K562 (cell line): ENCODE results near the gene ACHE. TPM values are rescaled to one million over a fixed set of nuclear protein-coding genes. Genes with fewer than 3 reads are reported as not detected.

ENCODE experiments used
- ADNP ChIP-seq: fragments of 200-800 bp; sonication (Bioruptor generic); IDR thresholded peaks from 2 replicates; pipeline ENCODE4 v1.6.1; 2016; ENCODE audit warnings: missing genetic modification characterization, missing compliant biosample characterization
- GATAD2A ChIP-seq: fragments of 450-650 bp; IDR thresholded peaks from 2 replicates; pipeline ENCODE4 v1.6.1; 2017
- KHSRP ChIP-seq: fragments of 450-650 bp; IDR thresholded peaks from 2 replicates; pipeline ENCODE4 v1.6.1; 2017
- SRSF7 ChIP-seq: fragments of 200-400 bp; formaldehyde crosslinking; optimal IDR thresholded peaks from 2 replicates; pipeline ENCODE3; 2017; ENCODE audit warnings: mild to moderate bottlenecking, low read depth, low read length
- ZNF232 ChIP-seq: sonication (generic); formaldehyde crosslinking; IDR thresholded peaks from 2 replicates; pipeline ENCODE4 v1.8.0; 2022; ENCODE audit warnings: mild to moderate bottlenecking, missing genetic modification reagents
- ZNF324 ChIP-seq: fragments of 250-450 bp; sonication (Bioruptor Pico); IDR thresholded peaks from 2 replicates; pipeline ENCODE4 v1.4.0; 2020; ENCODE audit warnings: mild to moderate bottlenecking
- ZNF436 ChIP-seq: fragments of 250-450, 450-650 bp; sonication (Bioruptor Pico); formaldehyde crosslinking; IDR thresholded peaks from 2 replicates; pipeline ENCODE4 v1.7.0; 2020; ENCODE audit warnings: mild to moderate bottlenecking
- polyA plus RNA-seq, 8 experiments: library from polyadenylated mRNA; depleted of rRNA in 4 of 8; stranded (reverse) in 5 of 8; unstranded in 3 of 8; fragments of >200 nt; fragmentation: Nextera tagmentation in 2 of 8; fragmentation: Illumina TruSeq in 1 of 8; extraction: Ambion mirVana in 2 of 8; extraction: Trizol in 1 of 8; gene quantifications; 2 replicates each; pipeline versions ENCODE4 v1.2.1 to v1.2.3, GENCODE V29; 2011 to 2014; ENCODE audit warnings: inconsistent platforms in 1 of 8, missing spikeins in 1 of 8
- total RNA-seq, 7 experiments: library from RNA; depleted of rRNA in 6 of 7; stranded (reverse); fragments of >200 nt in 6 of 7; fragmentation: Illumina TruSeq in 2 of 7; extraction: Trizol in 2 of 7; gene quantifications; 2 replicates each; pipeline versions ENCODE4 v1.2.1 to v1.2.3, GENCODE V29; 2011 to 2021; ENCODE audit warnings: low replicate concordance in 1 of 7
- TF ChIP-seq, protein P1 (sequence below), 2 experiments: fragments of 450-650 bp; formaldehyde crosslinking in 1 of 2; IDR thresholded peaks; 2 replicates each; pipeline versions ENCODE4 v1.4.0 to v1.6.1; 2014 to 2020; ENCODE audit warnings: mild to moderate bottlenecking in 2 of 2, borderline replicate concordance in 1 of 2, low read depth in 1 of 2
- TF ChIP-seq, protein P2 (sequence below): sonication (generic); formaldehyde crosslinking; IDR thresholded peaks from 2 replicates; pipeline ENCODE4 v1.8.0; 2022; ENCODE audit warnings: missing genetic modification reagents, mild to moderate bottlenecking, borderline replicate concordance
- TF ChIP-seq, protein P3 (sequence below): fragments of 450-650 bp; IDR thresholded peaks from 2 replicates; pipeline ENCODE4 v1.6.1; 2016; ENCODE audit warnings: missing biosample characterization, missing genetic modification characterization
- TF ChIP-seq, protein P4 (sequence below): fragments of 250-450 bp; sonication (Bioruptor Pico); IDR thresholded peaks from 2 replicates; pipeline ENCODE4 v1.8.0; 2021; ENCODE audit warnings: mild to moderate bottlenecking, moderate library complexity
- TF ChIP-seq, protein P5 (sequence below): sonication (generic); formaldehyde crosslinking; IDR thresholded peaks from 2 replicates; pipeline ENCODE4 v1.8.0; 2022; ENCODE audit warnings: missing genetic modification reagents, mild to moderate bottlenecking, borderline replicate concordance

The ACHE gene
- total and polyA plus RNA-seq, 9 of the 15 experiments (the other 6 are each of a cell fraction or from before 2014, with no cell fraction given): 0.04 to 8.8 (median 1.9) TPM

DNA sequence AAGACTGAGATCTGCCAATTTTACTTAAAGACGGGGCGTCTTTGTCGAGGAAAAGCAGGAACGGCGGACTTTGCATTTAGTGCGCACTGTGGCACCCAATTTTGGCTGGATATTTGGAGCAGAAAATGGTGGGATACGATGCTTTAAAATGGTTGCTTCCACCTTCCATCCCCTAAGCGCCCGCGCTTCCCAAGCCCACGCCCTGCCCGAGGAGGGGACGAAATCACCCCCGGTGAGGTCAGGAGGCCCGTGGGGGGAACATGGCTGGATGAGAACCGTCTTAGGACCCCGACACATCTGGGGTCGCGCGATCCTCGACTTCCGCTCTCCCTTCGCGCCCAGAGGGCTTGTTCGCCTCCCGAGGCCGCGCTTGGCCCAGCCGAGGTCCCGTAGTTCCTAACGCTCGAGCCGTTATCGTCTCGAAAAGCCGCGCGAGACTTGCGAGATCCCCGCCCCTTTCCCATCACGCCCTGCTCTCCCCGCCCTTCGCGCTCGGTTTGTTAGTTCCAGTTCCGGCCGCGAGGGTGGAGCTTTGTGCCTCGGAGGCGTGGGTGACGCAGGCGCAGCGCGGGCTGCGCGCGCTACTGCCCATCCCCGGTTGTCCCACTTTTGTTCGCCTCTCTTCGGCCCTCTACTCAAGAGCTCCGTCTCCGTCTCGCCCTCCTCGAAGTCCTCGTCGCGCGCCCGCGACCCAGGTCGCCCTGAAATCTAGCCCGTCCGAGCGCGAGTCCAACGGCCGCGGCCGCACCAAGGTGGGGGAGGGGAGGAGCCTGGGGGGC lies 20.9 kb downstream of the ACHE start, which contains the start of gene SRRT (continued):
- TF ChIP-seq, protein P1, sequence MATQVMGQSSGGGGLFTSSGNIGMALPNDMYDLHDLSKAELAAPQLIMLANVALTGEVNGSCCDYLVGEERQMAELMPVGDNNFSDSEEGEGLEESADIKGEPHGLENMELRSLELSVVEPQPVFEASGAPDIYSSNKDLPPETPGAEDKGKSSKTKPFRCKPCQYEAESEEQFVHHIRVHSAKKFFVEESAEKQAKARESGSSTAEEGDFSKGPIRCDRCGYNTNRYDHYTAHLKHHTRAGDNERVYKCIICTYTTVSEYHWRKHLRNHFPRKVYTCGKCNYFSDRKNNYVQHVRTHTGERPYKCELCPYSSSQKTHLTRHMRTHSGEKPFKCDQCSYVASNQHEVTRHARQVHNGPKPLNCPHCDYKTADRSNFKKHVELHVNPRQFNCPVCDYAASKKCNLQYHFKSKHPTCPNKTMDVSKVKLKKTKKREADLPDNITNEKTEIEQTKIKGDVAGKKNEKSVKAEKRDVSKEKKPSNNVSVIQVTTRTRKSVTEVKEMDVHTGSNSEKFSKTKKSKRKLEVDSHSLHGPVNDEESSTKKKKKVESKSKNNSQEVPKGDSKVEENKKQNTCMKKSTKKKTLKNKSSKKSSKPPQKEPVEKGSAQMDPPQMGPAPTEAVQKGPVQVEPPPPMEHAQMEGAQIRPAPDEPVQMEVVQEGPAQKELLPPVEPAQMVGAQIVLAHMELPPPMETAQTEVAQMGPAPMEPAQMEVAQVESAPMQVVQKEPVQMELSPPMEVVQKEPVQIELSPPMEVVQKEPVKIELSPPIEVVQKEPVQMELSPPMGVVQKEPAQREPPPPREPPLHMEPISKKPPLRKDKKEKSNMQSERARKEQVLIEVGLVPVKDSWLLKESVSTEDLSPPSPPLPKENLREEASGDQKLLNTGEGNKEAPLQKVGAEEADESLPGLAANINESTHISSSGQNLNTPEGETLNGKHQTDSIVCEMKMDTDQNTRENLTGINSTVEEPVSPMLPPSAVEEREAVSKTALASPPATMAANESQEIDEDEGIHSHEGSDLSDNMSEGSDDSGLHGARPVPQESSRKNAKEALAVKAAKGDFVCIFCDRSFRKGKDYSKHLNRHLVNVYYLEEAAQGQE (IDR thresholded peaks at IDR 0.05; ENCODE audit: borderline replicate concordance): peak; percentile 38; the same call in 1 of the 2 replicates
- TF ChIP-seq, protein P1 (CRISPR knock-in tag; IDR thresholded peaks at IDR 0.05; ENCODE audit: low read depth): peak; percentile 87
- TF ChIP-seq, protein P2, sequence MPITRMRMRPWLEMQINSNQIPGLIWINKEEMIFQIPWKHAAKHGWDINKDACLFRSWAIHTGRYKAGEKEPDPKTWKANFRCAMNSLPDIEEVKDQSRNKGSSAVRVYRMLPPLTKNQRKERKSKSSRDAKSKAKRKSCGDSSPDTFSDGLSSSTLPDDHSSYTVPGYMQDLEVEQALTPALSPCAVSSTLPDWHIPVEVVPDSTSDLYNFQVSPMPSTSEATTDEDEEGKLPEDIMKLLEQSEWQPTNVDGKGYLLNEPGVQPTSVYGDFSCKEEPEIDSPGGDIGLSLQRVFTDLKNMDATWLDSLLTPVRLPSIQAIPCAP (CRISPR knock-in tag): no peak; the same call in 1 of the 2 replicates
- TF ChIP-seq KHSRP (no peak), ZNF436 (CRISPR knock-in tag) (no peak), ZNF324 (peak; percentile 56; the same call in 1 of the 2 replicates), ZNF232 (CRISPR knock-in tag) (0 out of 2 replicates have a peak, but pooled peaks have one; percentile 51), ADNP (no peak), GATAD2A (0 out of 2 replicates have a peak, but pooled peaks have one; percentile 9), SRSF7 (no peak)
- TF ChIP-seq, protein P3, sequence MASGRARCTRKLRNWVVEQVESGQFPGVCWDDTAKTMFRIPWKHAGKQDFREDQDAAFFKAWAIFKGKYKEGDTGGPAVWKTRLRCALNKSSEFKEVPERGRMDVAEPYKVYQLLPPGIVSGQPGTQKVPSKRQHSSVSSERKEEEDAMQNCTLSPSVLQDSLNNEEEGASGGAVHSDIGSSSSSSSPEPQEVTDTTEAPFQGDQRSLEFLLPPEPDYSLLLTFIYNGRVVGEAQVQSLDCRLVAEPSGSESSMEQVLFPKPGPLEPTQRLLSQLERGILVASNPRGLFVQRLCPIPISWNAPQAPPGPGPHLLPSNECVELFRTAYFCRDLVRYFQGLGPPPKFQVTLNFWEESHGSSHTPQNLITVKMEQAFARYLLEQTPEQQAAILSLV (tag): no peak
- TF ChIP-seq, protein P4, sequence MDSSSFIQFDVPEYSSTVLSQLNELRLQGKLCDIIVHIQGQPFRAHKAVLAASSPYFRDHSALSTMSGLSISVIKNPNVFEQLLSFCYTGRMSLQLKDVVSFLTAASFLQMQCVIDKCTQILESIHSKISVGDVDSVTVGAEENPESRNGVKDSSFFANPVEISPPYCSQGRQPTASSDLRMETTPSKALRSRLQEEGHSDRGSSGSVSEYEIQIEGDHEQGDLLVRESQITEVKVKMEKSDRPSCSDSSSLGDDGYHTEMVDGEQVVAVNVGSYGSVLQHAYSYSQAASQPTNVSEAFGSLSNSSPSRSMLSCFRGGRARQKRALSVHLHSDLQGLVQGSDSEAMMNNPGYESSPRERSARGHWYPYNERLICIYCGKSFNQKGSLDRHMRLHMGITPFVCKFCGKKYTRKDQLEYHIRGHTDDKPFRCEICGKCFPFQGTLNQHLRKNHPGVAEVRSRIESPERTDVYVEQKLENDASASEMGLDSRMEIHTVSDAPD: no peak
- TF ChIP-seq, protein P5, sequence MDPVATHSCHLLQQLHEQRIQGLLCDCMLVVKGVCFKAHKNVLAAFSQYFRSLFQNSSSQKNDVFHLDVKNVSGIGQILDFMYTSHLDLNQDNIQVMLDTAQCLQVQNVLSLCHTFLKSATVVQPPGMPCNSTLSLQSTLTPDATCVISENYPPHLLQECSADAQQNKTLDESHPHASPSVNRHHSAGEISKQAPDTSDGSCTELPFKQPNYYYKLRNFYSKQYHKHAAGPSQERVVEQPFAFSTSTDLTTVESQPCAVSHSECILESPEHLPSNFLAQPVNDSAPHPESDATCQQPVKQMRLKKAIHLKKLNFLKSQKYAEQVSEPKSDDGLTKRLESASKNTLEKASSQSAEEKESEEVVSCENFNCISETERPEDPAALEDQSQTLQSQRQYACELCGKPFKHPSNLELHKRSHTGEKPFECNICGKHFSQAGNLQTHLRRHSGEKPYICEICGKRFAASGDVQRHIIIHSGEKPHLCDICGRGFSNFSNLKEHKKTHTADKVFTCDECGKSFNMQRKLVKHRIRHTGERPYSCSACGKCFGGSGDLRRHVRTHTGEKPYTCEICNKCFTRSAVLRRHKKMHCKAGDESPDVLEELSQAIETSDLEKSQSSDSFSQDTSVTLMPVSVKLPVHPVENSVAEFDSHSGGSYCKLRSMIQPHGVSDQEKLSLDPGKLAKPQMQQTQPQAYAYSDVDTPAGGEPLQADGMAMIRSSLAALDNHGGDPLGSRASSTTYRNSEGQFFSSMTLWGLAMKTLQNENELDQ: no peak
